GM13977 (cell line): Measurements from ENCODE around the gene PCBP3.

Source experiments
- DNase-seq: peaks from one replicate; pipeline ENCODE4 v3.0.0; 2012; ENCODE audit warnings: low spot score
- in situ Hi-C: fragments of 300-500 bp; cut with MboI; formaldehyde crosslinking; loops from one replicate; pipeline ENCODE4 v1.12.0; 2022; ENCODE audit warnings: low sequenced_read_pairs, low pct_unique_long_range_greater_than_20kb, mixed read lengths, inconsistent platforms; ENCODE audit not compliant: unreplicated experiment
- TF ChIP-seq, protein P1 (sequence below): IDR thresholded peaks from 2 replicates; pipeline ENCODE4 v1.5.1; 2012; ENCODE audit warnings: mild to moderate bottlenecking, control low read depth; ENCODE audit not compliant: insufficient read depth; ENCODE audit errors: extremely low read depth, missing control alignments

The PCBP3 gene

GRCh38 chr21:45643021-45643980 lies at the start of gene PCBP3:
TSS of gene PCBP3 (plus strand) at chr21:45643725. CDS start at chr21:45850086, 206,361 bp downstream.
- DNase-seq: peak; percentile 97
- in situ Hi-C loops: no loop called here
- TF ChIP-seq, protein P1, sequence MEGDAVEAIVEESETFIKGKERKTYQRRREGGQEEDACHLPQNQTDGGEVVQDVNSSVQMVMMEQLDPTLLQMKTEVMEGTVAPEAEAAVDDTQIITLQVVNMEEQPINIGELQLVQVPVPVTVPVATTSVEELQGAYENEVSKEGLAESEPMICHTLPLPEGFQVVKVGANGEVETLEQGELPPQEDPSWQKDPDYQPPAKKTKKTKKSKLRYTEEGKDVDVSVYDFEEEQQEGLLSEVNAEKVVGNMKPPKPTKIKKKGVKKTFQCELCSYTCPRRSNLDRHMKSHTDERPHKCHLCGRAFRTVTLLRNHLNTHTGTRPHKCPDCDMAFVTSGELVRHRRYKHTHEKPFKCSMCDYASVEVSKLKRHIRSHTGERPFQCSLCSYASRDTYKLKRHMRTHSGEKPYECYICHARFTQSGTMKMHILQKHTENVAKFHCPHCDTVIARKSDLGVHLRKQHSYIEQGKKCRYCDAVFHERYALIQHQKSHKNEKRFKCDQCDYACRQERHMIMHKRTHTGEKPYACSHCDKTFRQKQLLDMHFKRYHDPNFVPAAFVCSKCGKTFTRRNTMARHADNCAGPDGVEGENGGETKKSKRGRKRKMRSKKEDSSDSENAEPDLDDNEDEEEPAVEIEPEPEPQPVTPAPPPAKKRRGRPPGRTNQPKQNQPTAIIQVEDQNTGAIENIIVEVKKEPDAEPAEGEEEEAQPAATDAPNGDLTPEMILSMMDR: no peak

DNA sequence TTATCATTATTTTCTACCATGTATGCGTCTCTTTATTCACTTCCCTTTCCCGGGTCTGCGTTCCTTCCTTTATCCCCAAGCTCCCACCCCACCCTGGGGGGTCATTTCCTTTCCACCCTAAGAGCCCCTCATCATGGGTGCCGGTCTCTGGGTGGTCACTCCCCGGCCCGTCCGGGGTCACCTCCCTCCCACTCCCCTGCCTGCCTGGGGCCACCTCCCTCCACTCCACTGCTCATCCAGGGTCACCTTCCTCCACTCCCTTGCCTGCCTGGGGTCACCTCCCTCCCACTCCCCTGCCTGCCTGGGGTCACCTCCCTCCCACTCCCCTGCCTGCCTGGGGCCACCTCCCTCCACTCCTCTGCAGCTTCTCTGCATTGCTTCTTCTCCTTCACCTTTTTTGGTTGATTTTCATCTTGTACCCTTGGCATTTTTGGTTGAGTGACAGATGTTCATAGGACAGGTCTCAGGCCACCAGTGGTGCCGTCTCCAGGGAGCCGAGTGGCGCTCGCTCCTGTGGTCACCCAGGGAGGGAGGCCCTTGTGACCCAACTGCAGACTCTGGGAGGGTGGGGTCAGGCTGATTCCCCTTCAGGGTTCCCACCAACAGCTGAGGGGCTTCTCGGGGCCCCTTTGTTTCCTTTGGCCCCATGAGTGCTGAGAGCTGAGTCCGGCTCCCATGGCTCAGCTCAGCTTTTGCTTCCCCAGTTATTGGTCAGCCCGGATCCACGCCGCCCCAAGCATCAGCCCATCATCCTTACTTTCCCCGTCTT lies 48.6 kb upstream of the PCBP3 start:
- in situ Hi-C loops: no loop called here
- TF ChIP-seq, protein P1: no peak
- DNase-seq: no peak

GRCh38 chr21:45595574-45596295 lies 47.8 kb upstream of the PCBP3 start:
- in situ Hi-C loops: no loop called here
- DNase-seq: no peak
- TF ChIP-seq, protein P1: no peak

GRCh38 chr21:45596704-45597318 lies 46.7 kb upstream of the PCBP3 start:
- TF ChIP-seq, protein P1: peak; percentile 94
- in situ Hi-C loops: no loop called here
- peak; percentile 87 for DNase-seq

- TF ChIP-seq, protein P1: no peak
- DNase-seq: no peak
- in situ Hi-C loops: no loop called here
Observed at GRCh38 chr21:45598109-45598508, 45.4 kb upstream of the PCBP3 start.

DNA sequence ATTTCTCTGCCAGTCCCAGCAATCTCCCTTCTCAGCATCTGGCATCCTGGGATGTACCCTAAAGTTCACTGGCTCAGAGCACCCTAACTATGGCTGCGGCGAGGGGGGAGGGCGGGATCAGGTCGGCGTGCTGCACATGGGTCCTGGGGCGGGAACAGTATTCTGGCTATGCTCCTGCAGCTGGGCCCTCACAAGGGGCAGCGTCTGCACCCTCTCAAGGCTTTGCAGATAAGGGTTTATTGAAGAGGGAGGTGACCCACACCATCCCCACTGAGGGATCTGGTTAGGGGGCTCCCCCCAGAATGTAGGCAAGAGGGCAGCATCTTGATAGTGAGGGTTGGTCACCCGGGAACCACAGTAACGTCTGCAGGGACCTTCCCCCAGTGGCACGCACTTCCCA lies 44.9 kb upstream of the PCBP3 start:
- DNase-seq: no peak
- TF ChIP-seq, protein P1: no peak
- in situ Hi-C loops: no loop called here
